Sigmoid colon (tissue), 3 donors: ENCODE data around the gene SLC16A12.

Experiments
- POLR2A ChIP-seq, 2 donors: fragments of 450-650 bp; IDR thresholded peaks; one replicate each; pipeline ENCODE4 v1.6.1; 2016; ENCODE audit warnings: antibody characterized with exemption in 2 of 2, mild to moderate bottlenecking in 2 of 2, moderate library complexity in 2 of 2
- TF ChIP-seq, protein P1 (sequence below), 4 experiments: fragments of 450-650 bp in 3 of 4; fragments of 200-600 bp in 1 of 4; IDR thresholded peaks; one replicate each; pipeline ENCODE4 v1.5.1; 2016 to 2019; ENCODE audit warnings: antibody characterized with exemption in 4 of 4, mild to moderate bottlenecking in 3 of 4, moderate library complexity in 2 of 4

DNA sequence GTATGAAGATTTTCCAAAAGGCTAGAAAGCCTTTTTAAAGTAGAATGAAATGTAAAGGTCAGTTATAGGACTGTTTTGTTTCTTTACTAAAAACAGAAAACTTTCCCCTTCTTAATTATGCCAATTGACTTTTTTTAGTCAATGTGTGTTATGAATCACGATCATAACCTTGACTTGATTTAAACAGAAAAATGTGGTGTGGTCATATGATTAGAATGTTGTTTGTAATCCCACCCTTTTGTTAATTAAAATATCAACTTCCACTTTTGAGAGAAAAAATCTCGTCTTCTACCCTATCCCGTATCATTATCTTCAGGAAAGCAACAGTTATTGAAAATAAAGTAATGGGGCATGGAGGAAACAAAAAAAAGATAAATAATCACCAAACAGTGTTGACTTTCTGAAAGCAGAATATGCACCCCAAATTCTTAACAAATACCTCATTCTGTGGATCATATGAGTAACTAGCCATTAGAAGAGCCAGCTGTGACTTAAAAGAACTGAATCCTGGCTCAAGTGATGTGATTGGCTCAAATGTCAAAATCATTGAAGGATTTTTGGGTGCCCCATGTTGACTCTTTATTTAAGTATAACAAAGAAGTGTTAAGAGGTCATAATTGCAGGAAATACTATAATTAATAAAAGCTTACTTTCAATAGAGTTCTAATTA, 32.3 kb upstream of the SLC16A12 start:
- TF ChIP-seq, protein P1, sequence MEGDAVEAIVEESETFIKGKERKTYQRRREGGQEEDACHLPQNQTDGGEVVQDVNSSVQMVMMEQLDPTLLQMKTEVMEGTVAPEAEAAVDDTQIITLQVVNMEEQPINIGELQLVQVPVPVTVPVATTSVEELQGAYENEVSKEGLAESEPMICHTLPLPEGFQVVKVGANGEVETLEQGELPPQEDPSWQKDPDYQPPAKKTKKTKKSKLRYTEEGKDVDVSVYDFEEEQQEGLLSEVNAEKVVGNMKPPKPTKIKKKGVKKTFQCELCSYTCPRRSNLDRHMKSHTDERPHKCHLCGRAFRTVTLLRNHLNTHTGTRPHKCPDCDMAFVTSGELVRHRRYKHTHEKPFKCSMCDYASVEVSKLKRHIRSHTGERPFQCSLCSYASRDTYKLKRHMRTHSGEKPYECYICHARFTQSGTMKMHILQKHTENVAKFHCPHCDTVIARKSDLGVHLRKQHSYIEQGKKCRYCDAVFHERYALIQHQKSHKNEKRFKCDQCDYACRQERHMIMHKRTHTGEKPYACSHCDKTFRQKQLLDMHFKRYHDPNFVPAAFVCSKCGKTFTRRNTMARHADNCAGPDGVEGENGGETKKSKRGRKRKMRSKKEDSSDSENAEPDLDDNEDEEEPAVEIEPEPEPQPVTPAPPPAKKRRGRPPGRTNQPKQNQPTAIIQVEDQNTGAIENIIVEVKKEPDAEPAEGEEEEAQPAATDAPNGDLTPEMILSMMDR (IDR thresholded peaks at IDR 0.05), result no peak
- no peak for TF ChIP-seq POLR2A (IDR thresholded peaks at IDR 0.05)
